Measurements from ENCODE around the gene WBP2.
A peak's percentile ranks its signal among the peaks of the same experiment; 100 is the strongest.

The WBP2 gene

GRCh38 chr17:75856062-75856756 is 1.1 kb upstream of the WBP2 start (continued):
- TF ChIP-seq, protein P1, sequence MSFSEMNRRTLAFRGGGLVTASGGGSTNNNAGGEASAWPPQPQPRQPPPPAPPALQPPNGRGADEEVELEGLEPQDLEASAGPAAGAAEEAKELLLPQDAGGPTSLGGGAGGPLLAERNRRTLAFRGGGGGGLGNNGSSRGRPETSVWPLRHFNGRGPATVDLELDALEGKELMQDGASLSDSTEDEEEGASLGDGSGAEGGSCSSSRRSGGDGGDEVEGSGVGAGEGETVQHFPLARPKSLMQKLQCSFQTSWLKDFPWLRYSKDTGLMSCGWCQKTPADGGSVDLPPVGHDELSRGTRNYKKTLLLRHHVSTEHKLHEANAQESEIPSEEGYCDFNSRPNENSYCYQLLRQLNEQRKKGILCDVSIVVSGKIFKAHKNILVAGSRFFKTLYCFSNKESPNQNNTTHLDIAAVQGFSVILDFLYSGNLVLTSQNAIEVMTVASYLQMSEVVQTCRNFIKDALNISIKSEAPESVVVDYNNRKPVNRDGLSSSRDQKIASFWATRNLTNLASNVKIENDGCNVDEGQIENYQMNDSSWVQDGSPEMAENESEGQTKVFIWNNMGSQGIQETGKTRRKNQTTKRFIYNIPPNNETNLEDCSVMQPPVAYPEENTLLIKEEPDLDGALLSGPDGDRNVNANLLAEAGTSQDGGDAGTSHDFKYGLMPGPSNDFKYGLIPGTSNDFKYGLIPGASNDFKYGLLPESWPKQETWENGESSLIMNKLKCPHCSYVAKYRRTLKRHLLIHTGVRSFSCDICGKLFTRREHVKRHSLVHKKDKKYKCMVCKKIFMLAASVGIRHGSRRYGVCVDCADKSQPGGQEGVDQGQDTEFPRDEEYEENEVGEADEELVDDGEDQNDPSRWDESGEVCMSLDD (tag by site-specific recombination; IDR thresholded peaks at IDR 0.05) = peak; percentile 43; the same call in 1 of the 2 replicates
- TF ChIP-seq ZNF510 (tag by site-specific recombination; IDR thresholded peaks at IDR 0.05; ENCODE audit: insufficient replicate concordance) (no peak), ZNF138 (tag by site-specific recombination; IDR thresholded peaks at IDR 0.05; ENCODE audit: borderline replicate concordance) (no peak), ZNF677 (tag by site-specific recombination; IDR thresholded peaks at IDR 0.05) (no peak), ZBTB8A (tag by site-specific recombination; IDR thresholded peaks at IDR 0.05) (0 out of 2 replicates have a peak, but pooled peaks have one; percentile 6), ZNF140 (tag by site-specific recombination; IDR thresholded peaks at IDR 0.05) (no peak), GFI1B (tag by site-specific recombination; IDR thresholded peaks at IDR 0.05) (no peak), ZNF423 (tag by site-specific recombination; IDR thresholded peaks at IDR 0.05) (no peak), ZNF473 (tag by site-specific recombination; IDR thresholded peaks at IDR 0.05) (no peak), EGR2 (tag by site-specific recombination; IDR thresholded peaks at IDR 0.05; ENCODE audit: low read depth) (peak; percentile 45), TCF7L2 (IDR thresholded peaks at IDR 0.05; ENCODE audit: borderline replicate concordance, low read depth, low read length) (no peak), GLIS2 (tag by site-specific recombination; IDR thresholded peaks at IDR 0.05) (peak; percentile 91; the same call in 1 of the 2 replicates), ZNF202 (tag by site-specific recombination; IDR thresholded peaks at IDR 0.05; ENCODE audit: borderline replicate concordance) (no peak), ZFHX2 (tag by site-specific recombination; conservative IDR thresholded peaks at IDR 0.05) (0 out of 2 replicates have a peak, but pooled peaks have one; percentile 52), ZNF175 (tag by site-specific recombination; IDR thresholded peaks at IDR 0.05) (no peak), KLF9 (tag by site-specific recombination; IDR thresholded peaks at IDR 0.05; ENCODE audit: low read depth) (no peak), ZNF133 (tag by site-specific recombination; IDR thresholded peaks at IDR 0.05) (no peak), ZNF776 (tag by site-specific recombination; IDR thresholded peaks at IDR 0.05; ENCODE audit: borderline replicate concordance) (no peak), PATZ1 (tag by site-specific recombination; IDR thresholded peaks at IDR 0.05) (peak; percentile 2; the same call in 1 of the 2 replicates), ZNF785 (tag by site-specific recombination; IDR thresholded peaks at IDR 0.05) (no peak), ZNF707 (tag by site-specific recombination; IDR thresholded peaks at IDR 0.05) (no peak), KLF1 (tag by site-specific recombination; IDR thresholded peaks at IDR 0.05) (no peak), ZNF18 (tag by site-specific recombination; IDR thresholded peaks at IDR 0.05) (no peak), ZBTB20 (tag by site-specific recombination; IDR thresholded peaks at IDR 0.05) (peak; percentile 70; the same call in 1 of the 2 replicates), KLF17 (tag by site-specific recombination; IDR thresholded peaks at IDR 0.05) (peak; percentile 48; the same call in 1 of the 2 replicates), ZNF560 (tag by site-specific recombination; IDR thresholded peaks at IDR 0.05; ENCODE audit: borderline replicate concordance) (no peak), ZNF521 (tag by site-specific recombination; IDR thresholded peaks at IDR 0.05) (no peak), ZNF174 (tag by site-specific recombination; IDR thresholded peaks at IDR 0.05) (no peak)
- TF ChIP-seq, protein P2, sequence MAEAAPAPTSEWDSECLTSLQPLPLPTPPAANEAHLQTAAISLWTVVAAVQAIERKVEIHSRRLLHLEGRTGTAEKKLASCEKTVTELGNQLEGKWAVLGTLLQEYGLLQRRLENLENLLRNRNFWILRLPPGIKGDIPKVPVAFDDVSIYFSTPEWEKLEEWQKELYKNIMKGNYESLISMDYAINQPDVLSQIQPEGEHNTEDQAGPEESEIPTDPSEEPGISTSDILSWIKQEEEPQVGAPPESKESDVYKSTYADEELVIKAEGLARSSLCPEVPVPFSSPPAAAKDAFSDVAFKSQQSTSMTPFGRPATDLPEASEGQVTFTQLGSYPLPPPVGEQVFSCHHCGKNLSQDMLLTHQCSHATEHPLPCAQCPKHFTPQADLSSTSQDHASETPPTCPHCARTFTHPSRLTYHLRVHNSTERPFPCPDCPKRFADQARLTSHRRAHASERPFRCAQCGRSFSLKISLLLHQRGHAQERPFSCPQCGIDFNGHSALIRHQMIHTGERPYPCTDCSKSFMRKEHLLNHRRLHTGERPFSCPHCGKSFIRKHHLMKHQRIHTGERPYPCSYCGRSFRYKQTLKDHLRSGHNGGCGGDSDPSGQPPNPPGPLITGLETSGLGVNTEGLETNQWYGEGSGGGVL (tag by site-specific recombination; IDR thresholded peaks at IDR 0.05) = peak; percentile 91; the same call in 1 of the 2 replicates
- TF ChIP-seq, protein P3, sequence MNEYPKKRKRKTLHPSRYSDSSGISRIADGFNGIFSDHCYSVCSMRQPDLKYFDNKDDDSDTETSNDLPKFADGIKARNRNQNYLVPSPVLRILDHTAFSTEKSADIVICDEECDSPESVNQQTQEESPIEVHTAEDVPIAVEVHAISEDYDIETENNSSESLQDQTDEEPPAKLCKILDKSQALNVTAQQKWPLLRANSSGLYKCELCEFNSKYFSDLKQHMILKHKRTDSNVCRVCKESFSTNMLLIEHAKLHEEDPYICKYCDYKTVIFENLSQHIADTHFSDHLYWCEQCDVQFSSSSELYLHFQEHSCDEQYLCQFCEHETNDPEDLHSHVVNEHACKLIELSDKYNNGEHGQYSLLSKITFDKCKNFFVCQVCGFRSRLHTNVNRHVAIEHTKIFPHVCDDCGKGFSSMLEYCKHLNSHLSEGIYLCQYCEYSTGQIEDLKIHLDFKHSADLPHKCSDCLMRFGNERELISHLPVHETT (tag by site-specific recombination; IDR thresholded peaks at IDR 0.05) = no peak

Data from HEK293 (cell line).